ENCODE measurements around the gene CCNG2.

Gene CCNG2

GRCh38 chr4:77193046-77193445, 36.0 kb downstream of the CCNG2 start:
- H3K27me3 Mint-ChIP-seq, result peaks cover 5 to 16% of the 10 kb centered on the region in 2 donors
- peak overlapping the region; percentile 69 to 87 for H3K27ac Mint-ChIP-seq

GRCh38 chr4:77193511-77194102, 36.6 kb downstream of the CCNG2 start:
- peaks cover 6 to 14% of the 10 kb centered on the region in 2 donors for H3K4me1 Mint-ChIP-seq (ENCODE audit: low read depth in 2 of 2)
- ATAC-seq (replicated peaks) (peak; percentile 98), DNase-seq (peak; percentile 48 to 54 (median 52))
- peaks cover 5 to 10% of the 10 kb centered on the region in 2 donors for H3K27me3 Mint-ChIP-seq
- H3K9me3 Mint-ChIP-seq, result no peaks in the 10 kb centered on the region
- no peaks in the 10 kb centered on the region for H3K36me3 Mint-ChIP-seq (ENCODE audit: insufficient read depth)
- peak overlapping the region; percentile 69 to 87 for H3K27ac Mint-ChIP-seq
- H3K4me3 Mint-ChIP-seq, result peak overlapping the region; percentile 78

More at GRCh38 chr4:77193046-77193445, 36.0 kb downstream of the CCNG2 start:
- DNase-seq (no peak), ATAC-seq (replicated peaks) (no peak)
- Mint-ChIP-seq H3K36me3 (ENCODE audit: insufficient read depth) (no peaks in the 10 kb centered on the region), H3K4me3 (peak overlapping the region; percentile 78), H3K9me3 (no peaks in the 10 kb centered on the region), H3K4me1 (ENCODE audit: low read depth in 2 of 2) (peaks cover 6 to 14% of the 10 kb centered on the region in 2 donors)

GRCh38 chr4:77194366-77194765, 37.4 kb downstream of the CCNG2 start:
- H3K27ac Mint-ChIP-seq, result no peak overlapping the region
- H3K9me3 Mint-ChIP-seq, result no peaks in the 10 kb centered on the region
- H3K4me3 Mint-ChIP-seq, result peak overlapping the region in 1 of 2 donors; percentile 78
- H3K36me3 Mint-ChIP-seq (ENCODE audit: insufficient read depth), result peaks cover 3% of the 10 kb centered on the region
- ATAC-seq (replicated peaks) (no peak), DNase-seq (no peak)
- H3K27me3 Mint-ChIP-seq, result peaks cover 10 to 14% of the 10 kb centered on the region in 2 donors
- peaks cover 6 to 14% of the 10 kb centered on the region in 2 donors for H3K4me1 Mint-ChIP-seq (ENCODE audit: low read depth in 2 of 2)

- Mint-ChIP-seq H3K4me1 (ENCODE audit: low read depth in 2 of 2) (peaks cover 6 to 14% of the 10 kb centered on the region in 2 donors), H3K27ac (no peak overlapping the region), H3K27me3 (peaks cover 15 to 20% of the 10 kb centered on the region in 2 donors), H3K4me3 (no peak overlapping the region), H3K36me3 (ENCODE audit: insufficient read depth) (peaks cover 3% of the 10 kb centered on the region), H3K9me3 (no peaks in the 10 kb centered on the region)
- DNase-seq (no peak), ATAC-seq (replicated peaks) (no peak)
Observed at GRCh38 chr4:77194989-77195388, 38.0 kb downstream of the CCNG2 start.

GRCh38 chr4:77196866-77197265, 39.9 kb downstream of the CCNG2 start:
- peaks cover 17 to 35% of the 10 kb centered on the region in 2 donors for H3K27me3 Mint-ChIP-seq
- no peak overlapping the region for H3K4me3 Mint-ChIP-seq
- no peak for ATAC-seq (replicated peaks)
- H3K4me1 Mint-ChIP-seq (ENCODE audit: low read depth in 2 of 2), result peaks cover 6 to 14% of the 10 kb centered on the region in 2 donors
- no peak for DNase-seq
- peaks cover 3% of the 10 kb centered on the region for H3K36me3 Mint-ChIP-seq (ENCODE audit: insufficient read depth)
- H3K9me3 Mint-ChIP-seq, result no peaks in the 10 kb centered on the region
- H3K27ac Mint-ChIP-seq, result no peak overlapping the region

- H3K27me3 Mint-ChIP-seq, result peaks cover 17 to 35% of the 10 kb centered on the region in 2 donors
- ATAC-seq (replicated peaks) (no peak), DNase-seq (no peak)
- peaks cover 3% of the 10 kb centered on the region for H3K36me3 Mint-ChIP-seq (ENCODE audit: insufficient read depth)
- no peak overlapping the region for H3K27ac Mint-ChIP-seq
- no peak overlapping the region for H3K4me3 Mint-ChIP-seq
- H3K9me3 Mint-ChIP-seq, result no peaks in the 10 kb centered on the region
- peaks cover 6 to 14% of the 10 kb centered on the region in 2 donors for H3K4me1 Mint-ChIP-seq (ENCODE audit: low read depth in 2 of 2)
Observed at GRCh38 chr4:77197361-77197760, 40.4 kb downstream of the CCNG2 start.

- no peak overlapping the region for H3K4me3 Mint-ChIP-seq
- peaks cover 8 to 14% of the 10 kb centered on the region in 2 donors for H3K4me1 Mint-ChIP-seq (ENCODE audit: low read depth in 2 of 2)
- H3K27me3 Mint-ChIP-seq, result peaks cover 17 to 35% of the 10 kb centered on the region in 2 donors
- DNase-seq (no peak), ATAC-seq (replicated peaks) (no peak)
- no peaks in the 10 kb centered on the region for H3K9me3 Mint-ChIP-seq
- H3K27ac Mint-ChIP-seq, result no peak overlapping the region
- peaks cover 3% of the 10 kb centered on the region for H3K36me3 Mint-ChIP-seq (ENCODE audit: insufficient read depth)
Observed at GRCh38 chr4:77197831-77198230, 40.8 kb downstream of the CCNG2 start.

GRCh38 chr4:77199276-77199675, 42.3 kb downstream of the CCNG2 start:
- Mint-ChIP-seq H3K9me3 (no peaks in the 10 kb centered on the region), H3K4me1 (ENCODE audit: low read depth in 2 of 2) (peaks cover 2 to 4% of the 10 kb centered on the region in 2 donors), H3K4me3 (no peak overlapping the region), H3K27ac (no peak overlapping the region), H3K27me3 (peaks cover 16 to 35% of the 10 kb centered on the region in 2 donors), H3K36me3 (ENCODE audit: insufficient read depth) (peaks cover 3% of the 10 kb centered on the region)
- no peak for ATAC-seq (replicated peaks)
- DNase-seq, result no peak

- ATAC-seq (replicated peaks) (no peak), DNase-seq (no peak)
- Mint-ChIP-seq H3K4me1 (ENCODE audit: low read depth in 2 of 2) (peaks cover 0 to 4% of the 10 kb centered on the region in 2 donors), H3K27ac (no peak overlapping the region), H3K36me3 (ENCODE audit: insufficient read depth) (peaks cover 3% of the 10 kb centered on the region), H3K27me3 (peaks cover 11 to 35% of the 10 kb centered on the region in 2 donors), H3K4me3 (no peak overlapping the region), H3K9me3 (no peaks in the 10 kb centered on the region)
Observed at GRCh38 chr4:77199701-77200100, 42.7 kb downstream of the CCNG2 start.

GRCh38 chr4:77201343-77201742, 44.3 kb downstream of the CCNG2 start:
- Mint-ChIP-seq H3K4me3 (no peak overlapping the region), H3K27ac (no peak overlapping the region), H3K9me3 (no peaks in the 10 kb centered on the region), H3K4me1 (ENCODE audit: low read depth in 2 of 2) (peaks cover 0 to 4% of the 10 kb centered on the region in 2 donors), H3K27me3 (peaks cover 20 to 46% of the 10 kb centered on the region in 2 donors), H3K36me3 (ENCODE audit: insufficient read depth) (peaks cover 3% of the 10 kb centered on the region)
- DNase-seq (no peak), ATAC-seq (replicated peaks) (no peak)

GRCh38 chr4:77201857-77202256, 44.9 kb downstream of the CCNG2 start:
- no peak overlapping the region for H3K27ac Mint-ChIP-seq
- no peak overlapping the region for H3K4me3 Mint-ChIP-seq
- H3K9me3 Mint-ChIP-seq, result no peaks in the 10 kb centered on the region
- peaks cover 23 to 51% of the 10 kb centered on the region in 2 donors for H3K27me3 Mint-ChIP-seq
- H3K4me1 Mint-ChIP-seq (ENCODE audit: low read depth in 2 of 2), result peaks cover 0 to 4% of the 10 kb centered on the region in 2 donors
- no peak for ATAC-seq (replicated peaks)
- peaks cover 3% of the 10 kb centered on the region for H3K36me3 Mint-ChIP-seq (ENCODE audit: insufficient read depth)
- no peak for DNase-seq

GRCh38 chr4:77202491-77202890, 45.5 kb downstream of the CCNG2 start:
- peaks cover 3% of the 10 kb centered on the region for H3K36me3 Mint-ChIP-seq (ENCODE audit: insufficient read depth)
- H3K4me1 Mint-ChIP-seq (ENCODE audit: low read depth in 2 of 2), result peaks cover 0 to 4% of the 10 kb centered on the region in 2 donors
- no peak overlapping the region for H3K27ac Mint-ChIP-seq
- H3K4me3 Mint-ChIP-seq, result no peak overlapping the region
- H3K9me3 Mint-ChIP-seq, result no peaks in the 10 kb centered on the region
- DNase-seq, result no peak
- no peak for ATAC-seq (replicated peaks)
- H3K27me3 Mint-ChIP-seq, result peaks cover 23 to 55% of the 10 kb centered on the region in 2 donors

GRCh38 chr4:77203380-77204197, 46.6 kb downstream of the CCNG2 start:
- ATAC-seq (replicated peaks) (peak; percentile 75), DNase-seq (peak; percentile 68 to 74 (median 69))
- Mint-ChIP-seq H3K27ac (no peak overlapping the region), H3K36me3 (ENCODE audit: insufficient read depth) (peaks cover 3% of the 10 kb centered on the region), H3K9me3 (no peaks in the 10 kb centered on the region), H3K4me1 (ENCODE audit: low read depth in 2 of 2) (peaks cover 0 to 4% of the 10 kb centered on the region in 2 donors), H3K4me3 (no peak overlapping the region), H3K27me3 (peaks cover 23 to 50% of the 10 kb centered on the region in 2 donors)

- ATAC-seq (replicated peaks), result no peak
- peaks cover 0 to 4% of the 10 kb centered on the region in 2 donors for H3K4me1 Mint-ChIP-seq (ENCODE audit: low read depth in 2 of 2)
- no peaks in the 10 kb centered on the region for H3K9me3 Mint-ChIP-seq
- H3K27ac Mint-ChIP-seq, result no peak overlapping the region
- H3K36me3 Mint-ChIP-seq (ENCODE audit: insufficient read depth), result no peaks in the 10 kb centered on the region
- no peak overlapping the region for H3K4me3 Mint-ChIP-seq
- H3K27me3 Mint-ChIP-seq, result peaks cover 19 to 41% of the 10 kb centered on the region in 2 donors
- no peak for DNase-seq
Observed at GRCh38 chr4:77204621-77205020, 47.6 kb downstream of the CCNG2 start.

Data from effector memory CD8-positive, alpha-beta T cell (primary cell).